PFSK-1 (cell line): ENCODE results near the gene PLB1.

ENCODE experiments used
- FOXP2 ChIP-seq: optimal IDR thresholded peaks from 2 replicates; pipeline ENCODE3; 2011; ENCODE audit warnings: borderline replicate concordance, control low read depth, inconsistent platforms; ENCODE audit not compliant: insufficient read depth; ENCODE audit errors: extremely low read length, extremely low read depth
- POLR2AphosphoS5 ChIP-seq: IDR thresholded peaks from 2 replicates; pipeline ENCODE4 v1.6.1; 2012; ENCODE audit warnings: low read depth, mild to moderate bottlenecking, control low read depth, low read length, moderate library complexity
- REST ChIP-seq, 2 experiments: IDR thresholded peaks; 2 replicates each; pipeline versions ENCODE4 v1.6.1 to v1.8.0; 2011 to 2012; ENCODE audit warnings: low read depth in 2 of 2, low read length in 2 of 2, control low read depth in 1 of 2, inconsistent platforms in 1 of 2, mild to moderate bottlenecking in 1 of 2, moderate library complexity in 1 of 2; ENCODE audit not compliant: insufficient read depth in 1 of 2
- SIN3A ChIP-seq: IDR thresholded peaks from 2 replicates; pipeline ENCODE4 v1.6.1; 2012; ENCODE audit warnings: mild to moderate bottlenecking, low read length, moderate library complexity, borderline replicate concordance; ENCODE audit not compliant: insufficient read depth
- TAF1 ChIP-seq: IDR thresholded peaks from 2 replicates; pipeline ENCODE4 v1.6.1; 2012; ENCODE audit warnings: low read length, control low read depth, borderline replicate concordance; ENCODE audit not compliant: insufficient read depth

Gene PLB1

GRCh38 chr2:28640260-28640907, 144.5 kb downstream of the PLB1 start:
- TF ChIP-seq FOXP2 (no peak), SIN3A (no peak), REST (IDR thresholded peaks at IDR 0.05; ENCODE audit: insufficient read depth in 1 of 2, low read depth in 2 of 2, low read length in 2 of 2) (no peak), TAF1 (no peak), POLR2AphosphoS5 (no peak)

GRCh38 chr2:28640908-28641300, 145.0 kb downstream of the PLB1 start:
- TF ChIP-seq POLR2AphosphoS5 (no peak), SIN3A (no peak), REST (IDR thresholded peaks at IDR 0.05; ENCODE audit: insufficient read depth in 1 of 2, low read depth in 2 of 2, low read length in 2 of 2) (no peak)

- no peak for TF ChIP-seq SIN3A
- no peak for TF ChIP-seq TAF1
- TF ChIP-seq FOXP2, result no peak
- no peak for TF ChIP-seq REST (IDR thresholded peaks at IDR 0.05; ENCODE audit: insufficient read depth in 1 of 2, low read depth in 2 of 2, low read length in 2 of 2)
- TF ChIP-seq POLR2AphosphoS5, result no peak
Measured at GRCh38 chr2:28642796-28643195, 146.9 kb downstream of the PLB1 start.

- no peak for TF ChIP-seq FOXP2
- TF ChIP-seq POLR2AphosphoS5, result no peak
- no peak for TF ChIP-seq REST (IDR thresholded peaks at IDR 0.05; ENCODE audit: insufficient read depth in 1 of 2, low read depth in 2 of 2, low read length in 2 of 2)
- no peak for TF ChIP-seq TAF1
- TF ChIP-seq SIN3A, result no peak
Measured at GRCh38 chr2:28643327-28643726, 147.5 kb downstream of the PLB1 start.

- TF ChIP-seq REST (IDR thresholded peaks at IDR 0.05; ENCODE audit: insufficient read depth in 1 of 2, low read depth in 2 of 2, low read length in 2 of 2) (no peak), POLR2AphosphoS5 (no peak), TAF1 (no peak), FOXP2 (no peak), SIN3A (no peak)
Measured at GRCh38 chr2:28643911-28644334, 148.1 kb downstream of the PLB1 start.
